ENCODE measurements around the gene TJP2. TPM values are rescaled to one million over a fixed set of nuclear protein-coding genes. Genes with fewer than 3 reads are reported as not detected.

The TJP2 gene
- total RNA-seq, 2 experiments from 2014 or later, result 4.1 to 5.9 TPM

DNA sequence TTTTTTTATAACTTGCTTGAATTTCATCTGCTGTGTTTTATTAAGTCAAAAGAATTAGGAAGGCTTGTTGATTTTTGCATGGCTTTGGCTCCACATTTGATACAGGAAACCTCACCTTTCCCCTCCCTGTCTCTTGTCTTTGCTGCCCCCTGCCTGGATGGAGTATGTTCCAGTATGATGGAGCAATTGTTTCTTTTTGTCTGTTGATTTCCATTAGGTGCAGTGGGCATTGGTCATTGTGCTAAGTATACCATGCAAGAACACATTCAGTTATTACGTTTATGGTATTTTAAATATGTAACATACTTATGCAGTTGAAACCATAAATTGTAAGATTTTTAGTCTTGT lies 19.6 kb downstream of the TJP2 start:
- H3K4me3 Mint-ChIP-seq, result no peak overlapping the region
- H3K27ac Mint-ChIP-seq, result no peak overlapping the region
- peaks cover 7% of the 10 kb centered on the region for H3K4me1 Mint-ChIP-seq
- H3K9me3 Mint-ChIP-seq, result no peaks in the 10 kb centered on the region
- DNase-seq, result no peak
- no peaks in the 10 kb centered on the region for H3K27me3 Mint-ChIP-seq
- H3K36me3 Mint-ChIP-seq, result no peaks in the 10 kb centered on the region

DNA sequence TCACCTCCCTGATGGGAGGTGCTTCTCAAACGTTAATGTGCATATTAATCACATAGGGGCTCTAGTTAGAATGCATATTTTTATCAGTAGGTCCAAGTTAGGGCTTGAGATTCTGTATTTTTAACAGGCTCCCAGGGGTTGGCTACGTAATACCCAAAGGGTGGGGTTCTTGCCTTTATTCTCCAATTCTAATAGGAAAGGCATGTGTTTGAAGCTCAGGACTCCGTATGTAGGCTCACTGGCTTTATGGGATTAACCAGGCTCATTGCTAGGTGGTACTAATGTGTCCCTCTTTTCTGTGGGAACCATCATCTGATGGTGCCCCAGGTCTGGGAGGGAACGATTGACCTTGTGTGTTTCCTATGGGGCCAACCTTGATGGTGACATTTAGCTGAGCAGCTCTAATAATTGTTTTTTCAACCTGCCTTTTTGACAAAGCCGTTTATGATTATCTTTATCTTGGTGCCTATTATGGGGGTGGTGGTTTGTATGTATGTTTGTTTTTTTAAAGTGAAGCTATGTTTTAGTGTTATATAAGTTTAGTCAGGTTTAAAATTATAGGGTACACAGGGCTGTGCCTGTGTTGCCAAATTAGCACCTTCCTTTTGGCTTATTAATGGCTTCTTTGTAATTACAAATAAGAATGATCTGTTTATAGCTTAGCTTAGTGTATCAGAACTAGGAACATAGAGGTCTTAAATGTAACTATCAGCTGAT lies 20.8 kb downstream of the TJP2 start:
- Mint-ChIP-seq H3K36me3 (no peaks in the 10 kb centered on the region), H3K4me1 (peaks cover 7% of the 10 kb centered on the region), H3K27me3 (no peaks in the 10 kb centered on the region), H3K4me3 (no peak overlapping the region), H3K27ac (no peak overlapping the region), H3K9me3 (no peaks in the 10 kb centered on the region)
- no peak for DNase-seq

DNA sequence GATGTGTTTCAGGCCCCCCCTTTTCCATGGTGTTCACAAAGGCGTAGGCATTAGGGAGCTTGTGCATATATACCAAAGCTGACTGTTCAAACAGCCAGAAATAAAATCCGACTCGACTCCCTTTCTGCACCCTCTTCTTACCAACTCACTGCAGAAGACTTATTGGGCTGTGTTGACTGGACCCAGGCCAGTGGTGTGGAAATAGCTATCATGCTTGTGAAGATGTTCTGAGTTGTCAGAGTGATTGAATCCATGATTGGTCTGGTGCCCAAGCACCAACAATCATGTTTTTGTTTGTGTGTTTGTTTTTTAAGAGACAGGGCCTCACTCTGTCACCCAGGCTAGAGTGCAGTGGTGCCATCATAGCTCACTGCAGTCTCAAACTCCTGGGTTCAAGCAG lies 21.6 kb downstream of the TJP2 start:
- Mint-ChIP-seq H3K27me3 (no peaks in the 10 kb centered on the region), H3K4me3 (no peak overlapping the region), H3K36me3 (no peaks in the 10 kb centered on the region), H3K4me1 (peaks cover 12% of the 10 kb centered on the region), H3K9me3 (no peaks in the 10 kb centered on the region), H3K27ac (no peak overlapping the region)
- no peak for DNase-seq

DNA sequence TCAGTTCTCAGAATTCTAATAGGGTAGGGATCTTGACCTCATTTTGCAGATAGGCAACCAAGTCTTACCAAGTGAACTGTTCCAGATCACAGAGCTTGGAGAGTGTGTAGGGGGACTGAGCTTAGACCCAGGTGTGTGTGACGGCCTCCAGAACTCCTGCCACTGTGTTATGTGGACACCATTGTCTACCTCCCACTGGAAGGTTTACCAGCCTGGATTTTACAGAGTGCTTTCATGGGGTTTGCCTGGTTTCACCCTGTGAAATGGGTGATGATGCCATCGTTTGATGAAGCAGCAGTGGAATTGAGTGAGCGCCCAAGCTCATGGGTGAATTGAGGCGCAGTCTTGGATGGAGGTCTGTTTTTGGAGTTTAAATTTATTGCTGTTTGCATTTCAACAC lies 23.6 kb downstream of the TJP2 start:
- Mint-ChIP-seq H3K9me3 (no peaks in the 10 kb centered on the region), H3K4me3 (no peak overlapping the region), H3K27ac (no peak overlapping the region), H3K27me3 (no peaks in the 10 kb centered on the region), H3K36me3 (no peaks in the 10 kb centered on the region), H3K4me1 (peaks cover 5% of the 10 kb centered on the region)
- no peak for DNase-seq

DNA sequence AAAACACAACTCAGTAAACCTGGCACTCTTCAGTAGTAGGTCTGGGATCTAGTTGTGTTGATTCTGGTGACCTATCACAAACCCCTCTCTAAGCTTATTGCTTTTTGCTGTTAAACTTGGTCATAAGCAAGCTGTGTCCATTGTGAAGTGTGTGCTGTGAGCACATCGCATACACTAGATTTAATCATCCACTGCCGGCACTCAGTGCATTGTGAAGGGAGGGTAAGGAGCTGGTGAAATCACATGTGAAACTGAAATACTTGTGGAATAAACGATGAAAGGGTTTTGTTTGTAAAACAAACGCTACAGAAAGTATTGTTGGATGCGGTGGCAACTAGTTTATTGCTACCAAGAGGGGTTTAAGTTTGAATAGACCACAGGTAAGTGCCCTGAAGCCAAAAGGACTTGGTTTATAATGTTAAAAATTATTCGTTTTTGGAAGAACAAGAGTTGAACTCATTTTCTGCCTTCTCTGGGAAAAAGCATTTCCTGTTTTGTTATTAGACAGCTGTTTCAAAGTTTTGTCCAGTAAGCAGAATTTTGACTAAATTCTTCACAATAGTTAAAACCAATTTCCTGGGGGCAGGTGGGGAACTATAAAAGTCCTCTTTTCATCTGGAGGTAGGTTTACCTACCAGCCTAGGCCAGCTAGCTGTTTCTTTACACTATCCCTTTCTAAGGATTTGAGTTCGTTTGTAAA lies 24.6 kb downstream of the TJP2 start:
- no peaks in the 10 kb centered on the region for H3K36me3 Mint-ChIP-seq
- H3K4me3 Mint-ChIP-seq, result no peak overlapping the region
- no peak for DNase-seq

DNA sequence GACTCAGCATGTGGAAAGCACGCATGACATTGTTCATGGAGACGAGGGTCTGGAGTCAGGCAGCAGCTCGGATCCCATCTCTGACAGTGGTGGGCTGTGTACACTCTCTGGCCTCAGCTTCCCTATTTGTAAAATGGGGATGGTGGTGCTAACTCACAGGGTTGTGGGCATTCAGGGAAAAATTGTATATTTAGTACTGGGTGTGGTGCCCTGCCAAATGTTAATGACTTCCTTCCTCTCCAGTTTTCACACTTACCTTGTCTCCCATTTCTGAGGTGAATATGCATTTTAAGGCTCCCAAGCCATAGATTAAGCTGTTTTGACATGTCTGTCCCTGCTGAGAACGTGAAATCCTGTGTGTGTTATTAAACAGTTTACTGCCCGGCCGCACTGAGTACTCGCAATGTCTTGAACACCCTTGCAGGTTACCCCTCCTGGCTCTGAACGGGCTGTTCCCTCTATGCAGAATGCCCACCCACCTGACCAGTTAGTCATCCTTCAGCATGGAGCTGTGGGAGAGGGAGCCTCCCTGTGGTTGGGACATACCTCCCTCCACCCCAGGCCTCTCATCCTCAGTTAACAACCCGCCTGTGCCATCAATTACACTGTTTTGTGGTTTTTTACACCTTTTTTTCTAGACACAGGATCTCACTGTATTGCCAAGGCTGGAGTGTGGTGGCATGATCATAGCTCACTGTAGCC lies 25.8 kb downstream of the TJP2 start:
- H3K36me3 Mint-ChIP-seq, result no peaks in the 10 kb centered on the region
- H3K9me3 Mint-ChIP-seq, result no peaks in the 10 kb centered on the region
- H3K27me3 Mint-ChIP-seq, result no peaks in the 10 kb centered on the region
- peaks cover 5% of the 10 kb centered on the region for H3K4me1 Mint-ChIP-seq
- H3K27ac Mint-ChIP-seq, result no peak overlapping the region
- no peak overlapping the region for H3K4me3 Mint-ChIP-seq
- no peak for DNase-seq

More for the DNA sequence above, 24.6 kb downstream of the TJP2 start:
- Mint-ChIP-seq H3K4me1 (peaks cover 5% of the 10 kb centered on the region), H3K27me3 (no peaks in the 10 kb centered on the region), H3K27ac (no peak overlapping the region), H3K9me3 (no peaks in the 10 kb centered on the region)

DNA sequence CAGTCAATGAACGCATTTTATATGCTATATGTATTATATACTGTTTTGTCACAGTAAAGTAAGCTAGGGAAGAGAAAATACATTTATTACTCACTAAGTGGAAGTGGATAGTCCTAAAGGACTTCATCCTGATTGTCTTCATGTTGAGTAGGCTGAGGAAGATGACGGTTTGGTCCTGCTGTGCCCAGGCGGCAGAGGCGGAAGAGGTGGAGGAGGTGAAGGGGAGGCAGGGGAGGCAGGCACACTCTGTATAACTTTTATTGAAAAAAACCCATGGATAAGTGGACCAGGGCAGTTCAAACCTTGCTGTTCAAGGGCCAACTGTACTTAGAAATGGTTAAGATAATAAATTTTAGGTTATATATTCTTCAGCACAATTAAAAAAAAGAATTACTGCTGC lies 28.5 kb downstream of the TJP2 start:
- H3K4me3 Mint-ChIP-seq, result no peak overlapping the region
- H3K36me3 Mint-ChIP-seq, result no peaks in the 10 kb centered on the region
- H3K27ac Mint-ChIP-seq, result no peak overlapping the region
- H3K9me3 Mint-ChIP-seq, result no peaks in the 10 kb centered on the region
- no peak for DNase-seq
- peaks cover 5% of the 10 kb centered on the region for H3K4me1 Mint-ChIP-seq
- H3K27me3 Mint-ChIP-seq, result no peaks in the 10 kb centered on the region

DNA sequence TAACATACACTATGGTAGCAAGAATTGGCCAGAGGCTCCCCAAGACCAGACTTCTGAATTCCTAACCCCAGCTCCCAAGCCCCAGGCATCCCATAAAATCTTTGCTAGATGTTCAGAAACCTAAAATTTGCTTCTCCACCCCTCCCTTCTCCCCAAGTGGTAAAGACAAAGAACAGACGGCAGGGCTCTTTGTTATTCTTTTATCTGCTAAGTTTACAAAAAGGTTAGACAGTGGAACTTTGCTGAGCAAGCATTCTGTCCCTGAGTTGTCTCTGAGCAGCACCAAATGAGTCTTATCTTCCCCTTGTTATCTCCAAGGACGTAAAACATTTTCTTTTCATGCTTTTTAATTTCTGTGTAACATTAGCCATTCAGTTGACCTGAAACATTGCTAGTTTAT lies 30.2 kb downstream of the TJP2 start:
- H3K9me3 Mint-ChIP-seq, result no peaks in the 10 kb centered on the region

DNA sequence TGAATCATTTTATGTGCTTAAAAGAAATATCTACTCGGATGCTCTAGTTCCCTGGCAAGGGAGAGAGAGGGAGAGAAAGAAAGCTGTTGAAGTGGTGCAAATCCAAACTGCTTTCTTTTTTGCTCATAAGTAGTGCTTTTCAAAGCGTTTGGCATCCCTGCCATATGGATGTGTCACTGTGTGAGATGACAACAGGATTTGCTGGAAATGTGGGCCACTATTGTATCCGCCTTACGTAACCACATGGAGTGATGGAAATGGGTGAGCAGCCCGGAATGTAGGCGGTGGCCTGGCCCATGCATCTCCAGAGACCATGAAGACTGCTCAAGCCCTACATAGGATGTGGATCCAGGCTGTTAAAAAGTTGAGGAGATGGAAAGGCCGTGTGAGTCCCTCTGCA lies 30.8 kb downstream of the TJP2 start:
- H3K4me3 Mint-ChIP-seq, result no peak overlapping the region
- no peaks in the 10 kb centered on the region for H3K36me3 Mint-ChIP-seq
- H3K9me3 Mint-ChIP-seq, result no peaks in the 10 kb centered on the region
- no peaks in the 10 kb centered on the region for H3K27me3 Mint-ChIP-seq
- no peak overlapping the region for H3K27ac Mint-ChIP-seq
- peaks cover 5% of the 10 kb centered on the region for H3K4me1 Mint-ChIP-seq
- DNase-seq, result no peak

More for the DNA sequence above, 30.2 kb downstream of the TJP2 start:
- Mint-ChIP-seq H3K4me1 (peaks cover 5% of the 10 kb centered on the region), H3K27me3 (no peaks in the 10 kb centered on the region), H3K36me3 (no peaks in the 10 kb centered on the region), H3K4me3 (no peak overlapping the region), H3K27ac (no peak overlapping the region)
- no peak for DNase-seq

DNA sequence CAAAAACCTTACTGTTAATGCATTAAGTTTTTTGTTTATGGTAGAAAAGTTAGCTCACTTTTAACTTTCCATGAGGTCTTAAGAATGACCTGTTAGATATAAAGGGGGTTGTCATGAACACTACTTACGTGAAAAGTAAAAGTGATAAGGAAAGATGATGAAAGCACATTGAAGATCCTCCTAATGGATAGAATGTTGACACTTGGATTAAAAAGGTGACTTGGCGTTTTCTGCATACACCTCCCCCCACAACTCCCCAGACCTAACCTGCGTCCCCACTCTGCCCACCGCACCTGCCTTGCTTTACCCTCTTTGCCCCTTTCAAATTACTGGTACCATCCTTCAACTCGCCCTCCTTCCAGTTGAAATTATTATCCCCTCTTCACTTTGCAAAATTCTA lies 32.0 kb downstream of the TJP2 start:
- no peaks in the 10 kb centered on the region for H3K27me3 Mint-ChIP-seq
- H3K4me3 Mint-ChIP-seq, result no peak overlapping the region
- no peaks in the 10 kb centered on the region for H3K9me3 Mint-ChIP-seq
- no peak for DNase-seq
- H3K27ac Mint-ChIP-seq, result no peak overlapping the region
- H3K4me1 Mint-ChIP-seq, result no peaks in the 10 kb centered on the region
- H3K36me3 Mint-ChIP-seq, result no peaks in the 10 kb centered on the region

DNA sequence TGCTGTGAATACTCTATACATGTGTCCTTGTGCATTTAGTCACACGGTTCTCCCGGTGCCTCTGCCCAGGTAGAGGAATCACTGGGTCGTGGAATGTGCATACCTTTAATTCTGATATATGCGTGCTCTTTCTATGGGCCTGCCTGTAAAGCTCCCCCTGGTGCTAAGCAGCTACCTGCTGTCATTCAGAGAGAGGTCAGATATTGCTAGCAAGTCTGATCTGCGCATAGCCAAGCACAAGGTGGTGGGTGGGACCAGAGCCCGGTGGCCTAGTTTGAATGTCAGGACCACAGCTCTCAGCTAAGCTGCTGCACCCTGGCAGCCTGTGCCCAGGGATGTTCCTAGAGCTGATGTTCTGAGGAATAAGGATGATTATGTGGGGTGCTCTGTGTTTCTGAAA lies 33.4 kb downstream of the TJP2 start:
- Mint-ChIP-seq H3K4me3 (no peak overlapping the region), H3K9me3 (no peaks in the 10 kb centered on the region), H3K27me3 (no peaks in the 10 kb centered on the region), H3K36me3 (no peaks in the 10 kb centered on the region), H3K4me1 (no peaks in the 10 kb centered on the region), H3K27ac (no peak overlapping the region)
- DNase-seq, result no peak

DNA sequence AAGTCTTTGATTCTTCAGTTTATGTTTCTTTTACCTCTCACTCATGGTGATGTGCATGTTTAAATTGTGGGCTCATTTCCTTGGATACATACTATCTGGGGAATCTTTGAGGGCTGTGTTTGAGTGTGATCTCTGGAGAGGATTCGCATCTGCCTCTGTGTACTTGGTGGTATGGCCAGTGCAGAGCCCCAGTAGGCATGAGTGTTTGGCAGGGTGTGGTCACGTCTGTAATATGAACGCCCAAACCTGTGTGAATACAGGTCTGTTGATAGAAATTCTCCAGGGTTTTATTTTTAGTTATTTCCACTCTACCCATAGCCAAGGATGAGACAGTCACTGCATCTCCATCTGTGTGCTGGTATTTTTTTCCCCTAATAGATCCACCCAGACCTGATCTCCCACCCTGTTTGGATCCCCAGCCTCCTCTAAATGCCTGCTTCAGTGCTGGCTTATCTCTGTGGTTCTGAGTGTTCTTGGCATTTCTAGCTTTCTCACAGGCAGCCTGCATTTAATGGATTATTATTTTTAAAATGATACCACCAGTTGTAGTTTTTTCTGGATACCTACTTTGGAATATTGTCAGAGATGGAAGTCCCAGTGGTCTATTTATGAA lies 37.5 kb downstream of the TJP2 start:
- H3K9me3 Mint-ChIP-seq, result no peaks in the 10 kb centered on the region
- no peaks in the 10 kb centered on the region for H3K4me1 Mint-ChIP-seq
- H3K36me3 Mint-ChIP-seq, result no peaks in the 10 kb centered on the region
- H3K27ac Mint-ChIP-seq, result no peak overlapping the region
- no peak for DNase-seq
- no peak overlapping the region for H3K4me3 Mint-ChIP-seq
- no peaks in the 10 kb centered on the region for H3K27me3 Mint-ChIP-seq

DNA sequence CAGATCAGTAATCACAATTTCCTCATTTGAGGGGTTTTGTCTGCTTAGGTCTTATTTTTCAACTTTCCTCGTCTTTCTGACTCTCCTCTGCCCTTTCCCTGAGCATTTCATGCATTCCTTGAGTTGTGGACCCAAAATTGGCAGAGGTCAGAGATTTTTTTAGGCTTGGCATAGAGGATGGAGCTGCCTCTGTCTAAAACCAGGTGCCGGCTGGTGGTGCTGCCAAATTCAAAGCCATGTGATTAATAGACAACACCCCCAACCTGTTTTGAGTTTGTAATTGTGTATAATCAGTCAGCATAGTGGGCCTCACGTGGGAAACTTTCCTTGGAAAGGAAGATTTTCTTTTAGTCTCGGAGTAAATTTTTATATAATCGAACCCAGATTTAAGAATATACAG lies 39.6 kb downstream of the TJP2 start:
- no peaks in the 10 kb centered on the region for H3K36me3 Mint-ChIP-seq
- H3K27ac Mint-ChIP-seq, result no peak overlapping the region
- no peaks in the 10 kb centered on the region for H3K4me1 Mint-ChIP-seq
- no peak for DNase-seq
- no peak overlapping the region for H3K4me3 Mint-ChIP-seq
- no peaks in the 10 kb centered on the region for H3K9me3 Mint-ChIP-seq
- no peaks in the 10 kb centered on the region for H3K27me3 Mint-ChIP-seq

DNA sequence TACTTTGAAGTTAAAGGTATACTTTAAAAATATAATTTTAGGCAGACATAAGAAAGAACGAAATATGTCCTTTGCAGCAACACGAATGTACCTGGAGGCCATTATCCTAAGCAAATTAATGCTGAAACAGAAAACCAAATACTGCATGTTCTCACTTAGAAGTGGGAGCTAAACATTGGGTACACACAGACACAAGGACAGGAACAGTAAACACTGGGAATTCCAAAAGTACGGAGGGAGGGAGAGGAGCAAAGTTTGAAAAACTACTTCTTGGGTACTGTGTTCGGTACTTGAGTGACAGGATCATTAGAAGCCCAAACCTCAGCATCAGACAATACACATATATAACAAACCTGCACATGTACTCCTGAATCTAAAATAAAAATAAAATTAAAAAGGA lies 40.9 kb downstream of the TJP2 start:
- H3K27me3 Mint-ChIP-seq, result no peaks in the 10 kb centered on the region
- no peaks in the 10 kb centered on the region for H3K9me3 Mint-ChIP-seq
- H3K36me3 Mint-ChIP-seq, result no peaks in the 10 kb centered on the region
- H3K4me3 Mint-ChIP-seq, result no peak overlapping the region
- no peak overlapping the region for H3K27ac Mint-ChIP-seq
- DNase-seq, result no peak
- no peaks in the 10 kb centered on the region for H3K4me1 Mint-ChIP-seq

DNA sequence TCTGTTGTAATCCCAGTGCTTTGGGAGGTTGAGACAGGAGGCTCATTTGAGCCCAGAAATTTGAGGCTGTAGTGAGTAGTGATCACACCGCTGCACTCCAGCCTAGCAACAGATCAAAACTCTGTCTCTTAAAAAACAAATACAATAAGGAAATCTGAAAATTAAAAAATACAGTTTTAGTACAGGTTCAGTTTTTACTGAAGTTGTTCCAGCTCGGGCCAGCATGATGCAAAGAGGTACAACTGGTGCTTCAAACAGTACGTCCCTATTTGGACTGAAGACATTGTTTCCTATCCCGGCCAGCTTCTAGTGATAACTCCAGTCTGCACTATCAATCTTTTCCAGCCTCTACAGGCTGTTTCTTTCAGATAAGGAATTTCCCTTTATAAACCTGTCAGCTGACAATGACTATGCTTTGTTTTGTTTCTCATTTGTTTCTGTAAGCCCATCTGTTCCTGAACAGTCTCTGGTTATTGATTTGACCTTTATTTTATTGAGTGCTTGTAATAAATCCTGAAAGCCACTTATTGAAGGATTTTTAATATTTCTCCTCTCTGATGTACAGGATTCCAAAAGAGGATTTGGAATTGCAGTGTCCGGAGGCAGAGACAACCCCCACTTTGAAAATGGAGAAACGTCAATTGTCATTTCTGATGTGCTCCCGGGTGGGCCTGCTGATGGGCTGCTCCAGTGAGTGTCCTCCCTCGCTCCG lies 41.9 kb downstream of the TJP2 start:
- Mint-ChIP-seq H3K27me3 (no peaks in the 10 kb centered on the region), H3K9me3 (no peaks in the 10 kb centered on the region), H3K27ac (no peak overlapping the region), H3K4me3 (no peak overlapping the region), H3K4me1 (no peaks in the 10 kb centered on the region), H3K36me3 (no peaks in the 10 kb centered on the region)
- no peak for DNase-seq

Measured in activated naive CD8-positive, alpha-beta T cell treated with anti-CD3 and anti-CD28 coated beads for 36 hours (primary cell).